NCI-H460 (cell line): Measurements from ENCODE around the gene TRAPPC3L. TPM values are rescaled to one million over a fixed set of nuclear protein-coding genes. Genes with fewer than 3 reads are reported as not detected.
A peak's percentile ranks its signal among the peaks of the same experiment; 100 is the strongest.

Experiments
- DNase-seq: peaks from one replicate; pipeline ENCODE4 v3.0.0-alpha.2; 2016; ENCODE audit warnings: low read depth; ENCODE audit errors: extremely low read depth
- total RNA-seq: library from RNA; depleted of rRNA; stranded (reverse); fragments of >200 nt; shearing (Covaris generic); gene quantifications from 2 replicates; pipeline ENCODE4 v1.2.3, GENCODE V29; 2014

Gene TRAPPC3L
- total RNA-seq, 1 experiment from 2014 or later: not detected

DNA sequence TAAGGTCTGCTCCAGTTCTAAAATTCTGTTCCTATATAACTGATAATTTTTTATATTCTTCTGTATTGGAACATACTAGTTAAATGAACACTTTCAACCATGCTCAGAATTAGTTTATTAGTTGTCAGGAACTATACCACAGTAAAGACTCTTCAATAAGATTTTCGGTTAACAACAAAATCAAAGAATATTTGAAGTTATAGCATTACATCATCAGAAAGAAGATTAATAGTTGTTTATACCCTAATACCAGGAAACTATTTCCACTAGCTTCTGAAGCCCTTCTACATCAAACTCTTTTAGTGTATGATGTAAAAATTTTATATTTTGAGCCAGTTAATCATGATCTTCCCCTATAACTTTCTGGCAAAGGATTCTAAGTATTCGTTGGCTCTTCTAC, 14.6 kb upstream of the TRAPPC3L start:
- no peak for DNase-seq

DNA sequence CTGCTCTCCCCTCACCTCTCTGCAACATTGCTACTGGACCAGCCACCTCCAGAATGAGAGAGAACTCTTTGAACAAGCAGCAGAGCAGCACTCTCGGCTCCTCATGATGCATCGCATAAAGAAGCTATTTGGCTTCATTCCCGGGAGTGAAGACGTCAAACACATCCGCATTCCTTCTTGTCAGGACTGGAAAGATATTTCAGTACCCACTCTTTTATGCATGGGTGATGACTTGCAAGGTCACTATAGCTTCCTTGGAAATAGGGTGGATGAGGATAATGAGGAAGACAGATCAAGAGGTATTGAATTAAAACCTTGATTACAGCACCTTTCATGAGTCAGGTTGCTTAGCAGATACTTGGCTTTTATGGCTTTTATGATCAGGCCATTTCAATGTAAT, 12.4 kb upstream of the TRAPPC3L start:
- peak; percentile 84 for DNase-seq

DNA sequence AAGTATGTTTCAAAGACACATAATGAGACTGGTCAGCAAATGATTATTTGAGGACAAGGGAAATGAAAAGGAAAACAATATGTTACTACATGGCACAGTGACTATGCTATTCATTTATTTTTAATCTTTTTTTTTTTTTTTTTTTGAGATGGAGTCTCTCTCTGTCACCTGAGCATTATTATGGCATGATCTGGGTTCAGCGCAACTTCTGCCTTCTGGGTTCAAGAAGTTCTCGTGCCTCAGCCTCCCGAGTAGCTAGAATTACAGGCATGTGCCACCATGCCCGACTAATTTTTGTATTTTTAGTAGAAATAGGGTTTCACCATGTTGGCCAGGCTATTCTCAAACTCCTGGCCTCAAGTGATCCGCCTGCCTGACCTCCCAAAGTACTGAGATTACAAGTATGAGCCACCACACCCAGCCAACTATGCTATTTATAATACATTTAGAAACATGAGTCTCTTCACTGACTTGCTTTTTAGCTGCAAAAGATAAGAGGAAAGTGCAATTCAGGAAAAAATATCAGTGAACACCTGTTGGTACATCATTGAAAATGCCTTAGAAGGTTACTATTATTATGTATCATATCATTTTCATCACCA, 11.4 kb upstream of the TRAPPC3L start:
- DNase-seq: no peak

DNA sequence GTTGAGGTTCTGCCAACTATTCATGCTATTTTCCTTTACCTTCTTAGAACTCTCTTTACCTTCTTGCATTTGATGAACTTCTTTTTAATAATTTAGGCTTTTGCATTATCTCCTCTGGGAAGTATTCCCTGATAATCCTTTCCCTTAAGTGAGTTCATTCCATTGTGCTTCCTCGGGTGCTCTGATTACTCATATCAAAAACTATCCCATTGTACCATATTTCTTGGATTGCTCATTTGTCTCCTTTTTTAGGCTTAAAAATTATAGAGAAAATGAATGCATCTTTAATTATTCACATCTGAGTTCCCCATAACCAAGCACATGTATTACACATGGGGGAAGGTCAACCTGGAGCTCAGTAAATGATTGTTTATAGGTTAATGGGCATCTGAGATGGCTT, 10.6 kb upstream of the TRAPPC3L start:
- DNase-seq: no peak

DNA sequence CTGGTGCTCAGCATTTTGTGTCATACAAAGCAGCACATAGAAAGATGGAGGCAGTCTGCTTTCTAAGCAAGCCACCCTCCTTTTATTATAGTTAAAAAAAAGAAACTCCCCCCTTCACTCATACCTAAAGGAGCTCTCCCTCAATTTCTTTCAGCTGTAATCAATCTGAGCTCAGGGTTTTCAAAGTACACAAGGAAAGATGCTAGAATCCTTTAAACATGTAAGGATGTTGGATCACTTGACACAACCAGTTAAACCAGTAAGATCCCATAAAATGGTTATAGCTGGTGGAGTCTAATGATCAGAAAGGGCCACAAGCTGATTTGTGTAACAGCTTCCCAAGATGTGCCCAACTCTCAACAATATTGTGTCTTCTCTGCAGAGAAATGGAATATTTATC, 8.0 kb upstream of the TRAPPC3L start, which contains the start of gene CALHM4:
Gene CALHM4, plus strand, starts transcription at position 301 of the 400 bp plus-strand sequence. Its CDS starts 43 bp downstream, at position 344.
- no peak for DNase-seq

DNA sequence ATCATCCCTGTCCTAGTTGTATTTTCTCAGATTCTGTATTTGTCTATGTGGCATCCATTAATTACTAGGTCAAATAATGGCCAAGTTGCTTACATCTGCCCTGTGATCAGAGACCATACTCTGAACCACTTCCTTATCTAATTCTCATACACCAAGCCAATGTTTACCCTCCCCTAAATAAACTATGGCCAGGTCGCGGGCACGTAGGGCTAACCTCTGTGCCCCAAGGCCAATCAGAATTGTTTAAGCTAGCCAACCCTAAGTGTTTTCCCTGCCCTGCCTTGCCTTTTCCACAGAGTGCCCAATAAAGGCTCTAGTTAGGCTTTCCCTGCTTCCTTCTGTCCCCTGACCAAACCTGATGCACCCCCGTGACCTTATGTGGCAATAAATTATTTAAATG, 5.3 kb upstream of the TRAPPC3L start:
- no peak for DNase-seq

DNA sequence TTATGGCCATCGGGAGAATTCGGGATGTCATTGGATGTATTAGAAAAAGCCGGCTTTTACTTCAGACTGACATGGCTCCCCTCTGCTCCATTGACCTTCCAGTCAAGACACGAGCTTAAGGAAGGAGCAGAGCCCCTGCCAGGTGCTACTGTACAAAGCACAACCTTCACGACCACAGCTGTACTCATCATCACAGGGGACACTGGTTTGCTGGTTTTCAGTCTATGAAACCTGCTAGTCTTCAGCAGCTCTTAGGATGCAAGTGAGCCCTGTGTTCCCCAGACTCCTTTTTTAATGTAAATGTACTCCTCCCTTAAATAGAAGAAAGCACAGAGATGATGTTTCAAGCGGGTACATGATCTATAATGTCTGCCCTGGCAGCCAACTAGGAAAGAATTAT, 1.9 kb upstream of the TRAPPC3L start:
- DNase-seq: no peak

DNA sequence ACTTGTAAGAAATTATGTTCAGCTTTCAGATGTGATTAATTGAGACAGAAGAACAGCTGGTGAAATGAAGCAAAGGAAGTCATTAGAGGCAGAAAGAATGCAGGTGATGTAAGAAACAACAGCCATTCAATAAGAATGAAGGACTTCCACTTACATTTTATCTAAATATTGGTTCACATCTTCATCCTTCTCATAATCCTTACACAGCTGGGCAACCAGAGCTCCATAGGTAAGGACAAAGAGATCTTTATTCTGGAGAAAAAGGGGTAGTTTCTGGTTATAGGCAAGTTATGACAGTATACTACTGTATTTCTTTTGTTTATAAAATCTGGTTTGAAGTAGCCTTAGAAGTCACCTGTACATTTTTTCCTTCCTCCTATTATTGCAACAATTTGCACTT, 2.3 kb downstream of the TRAPPC3L start:
- DNase-seq: no peak

DNA sequence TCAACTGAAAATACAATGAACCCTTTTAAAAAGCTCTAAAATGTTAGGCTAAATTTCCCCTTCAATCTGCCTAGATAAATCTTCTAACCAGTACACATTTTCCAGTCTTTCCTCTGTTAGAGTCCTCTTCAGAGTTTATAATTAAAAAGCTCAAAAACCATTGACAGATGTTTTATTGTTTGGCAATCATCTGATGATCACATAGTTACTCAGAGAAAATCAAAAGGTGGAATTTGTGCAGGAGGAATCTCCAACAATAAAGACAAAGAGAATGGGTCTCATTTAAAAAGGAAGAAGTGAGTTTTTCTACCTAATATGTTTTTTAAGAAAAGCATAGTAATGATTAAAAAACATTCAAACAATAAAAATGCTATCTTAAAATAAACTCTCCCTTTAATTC, 3.1 kb downstream of the TRAPPC3L start:
- no peak for DNase-seq

DNA sequence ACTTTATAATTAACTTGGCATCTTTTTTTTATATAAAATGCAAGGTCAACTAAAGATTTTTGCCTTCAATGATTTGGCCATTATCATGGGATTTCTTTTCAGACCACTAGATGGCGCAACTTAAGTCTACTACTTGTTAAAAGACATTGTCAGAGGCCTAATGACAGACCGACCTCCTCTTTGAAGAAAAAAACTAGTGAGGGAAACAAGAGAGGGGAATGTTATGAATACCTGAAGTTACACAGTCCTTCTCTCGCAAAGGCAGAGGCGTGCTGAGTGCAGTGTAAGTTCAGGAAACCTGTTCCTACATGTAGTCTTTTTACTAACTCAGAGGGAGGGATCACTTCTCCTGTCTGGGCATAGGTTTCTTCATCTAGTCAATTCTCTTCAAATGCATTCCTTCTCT, 9.3 kb downstream of the TRAPPC3L start:
- DNase-seq: peak; percentile 57

DNA sequence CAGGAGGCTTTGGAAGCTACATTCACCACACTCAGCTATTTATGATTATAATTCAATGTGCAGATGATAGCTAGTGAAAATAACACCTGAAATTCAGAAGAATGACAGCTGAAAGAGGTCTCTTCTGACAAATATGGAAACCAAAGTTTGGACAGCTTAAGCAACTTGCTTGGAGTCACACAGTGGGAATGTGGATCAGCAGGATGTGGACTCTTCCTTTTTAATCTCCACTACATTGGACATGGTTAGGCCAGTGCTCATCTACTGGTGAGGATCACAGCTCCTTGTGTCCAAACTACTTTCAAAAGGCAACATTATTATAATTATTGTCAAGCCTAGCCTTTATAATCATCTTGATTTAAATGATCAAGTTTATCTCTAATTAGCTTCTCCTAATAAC, 10.4 kb downstream of the TRAPPC3L start:
- DNase-seq: no peak

DNA sequence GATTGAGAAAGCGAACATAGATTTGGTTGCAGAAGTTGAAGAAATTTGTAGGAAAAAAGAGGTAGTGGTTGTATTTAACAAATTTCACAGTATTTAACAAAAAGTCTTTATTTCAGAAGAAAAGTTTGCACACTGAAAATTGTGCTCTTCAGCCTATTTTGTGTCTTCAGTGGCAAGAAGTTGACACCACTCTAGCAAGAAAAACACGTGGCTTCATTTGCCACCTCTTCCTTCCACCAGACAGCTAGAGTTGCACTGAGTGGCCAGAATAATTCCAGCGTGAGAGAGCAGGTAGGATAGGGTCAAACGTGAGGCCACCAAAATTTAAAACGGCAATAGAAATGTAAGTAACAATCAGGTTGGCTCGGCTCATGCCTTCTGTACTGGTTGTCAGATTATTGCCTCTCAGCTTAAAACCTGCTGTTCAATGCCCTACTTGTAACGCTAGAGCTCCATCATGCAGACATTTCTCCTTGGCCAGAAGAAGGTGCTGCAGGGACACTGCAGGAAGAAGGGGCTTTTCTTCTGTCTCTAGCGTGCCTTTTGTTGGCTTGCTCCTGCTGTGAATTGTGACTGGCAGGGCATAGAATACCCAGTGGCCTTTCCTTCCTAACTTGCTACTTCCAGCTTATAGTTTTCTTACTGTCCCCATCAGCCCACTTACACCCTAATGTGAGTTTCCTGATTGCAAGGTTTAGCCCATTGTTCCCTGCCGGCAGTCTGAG, 12.1 kb downstream of the TRAPPC3L start:
- no peak for DNase-seq

DNA sequence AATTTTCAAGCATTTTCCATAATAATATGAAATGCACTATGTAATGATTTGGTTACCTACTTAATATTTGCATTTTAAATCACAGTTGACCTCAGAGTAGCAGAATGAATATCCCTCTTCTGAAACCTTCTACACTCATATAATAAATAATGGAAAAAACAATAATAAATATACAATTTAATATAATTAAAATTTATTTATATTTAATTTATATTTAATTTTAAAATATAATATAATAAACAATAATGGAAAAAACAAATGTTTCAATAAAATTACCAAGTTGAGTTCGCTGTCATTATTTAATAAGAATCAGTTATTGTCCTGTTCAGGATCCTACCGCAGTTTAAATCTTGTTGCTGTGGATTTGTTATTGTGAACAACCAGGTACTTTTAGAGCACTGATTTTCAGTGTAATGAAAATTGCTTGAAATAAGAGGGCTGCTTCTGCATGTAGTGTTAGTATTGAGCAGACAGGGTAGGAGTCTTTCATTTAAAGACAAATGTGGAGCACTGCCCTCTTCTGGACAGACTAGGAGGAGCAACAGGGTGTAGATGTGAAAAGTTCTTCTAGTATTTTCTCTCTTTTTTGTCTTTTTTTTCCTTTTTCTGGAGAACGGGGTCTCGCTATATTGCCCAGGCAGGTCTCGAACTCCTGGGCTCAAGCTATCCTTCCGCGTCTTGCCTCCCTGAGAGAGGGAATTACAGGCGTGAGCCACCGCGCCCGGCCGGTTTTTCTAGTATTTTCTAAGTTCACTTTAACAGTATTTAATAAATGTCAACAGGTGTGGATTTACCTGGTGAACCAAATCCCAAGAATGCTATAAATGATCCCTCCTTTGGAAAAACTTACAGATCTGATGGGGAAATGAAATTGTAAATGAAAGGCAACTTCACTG, 13.6 kb downstream of the TRAPPC3L start:
- peak; percentile 44 for DNase-seq

DNA sequence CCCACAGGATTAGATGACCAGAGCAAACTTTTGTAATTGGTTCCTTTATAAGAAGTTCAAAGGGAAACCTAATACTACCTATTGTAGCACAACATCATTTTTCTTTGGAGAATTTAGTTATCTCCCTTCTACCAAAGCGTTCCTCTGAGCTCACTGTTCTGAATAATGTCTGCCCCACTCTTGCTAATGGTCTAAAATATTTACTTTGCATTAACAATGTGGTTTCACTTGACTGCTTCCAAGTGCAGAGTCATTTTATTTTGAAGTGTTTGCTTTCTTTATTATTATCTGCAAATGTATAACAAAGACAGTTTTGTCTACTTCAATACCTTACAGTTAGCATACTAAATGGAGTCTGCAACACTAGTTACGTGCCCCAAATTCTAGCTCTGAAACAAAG, 15.0 kb downstream of the TRAPPC3L start:
- DNase-seq: no peak

DNA sequence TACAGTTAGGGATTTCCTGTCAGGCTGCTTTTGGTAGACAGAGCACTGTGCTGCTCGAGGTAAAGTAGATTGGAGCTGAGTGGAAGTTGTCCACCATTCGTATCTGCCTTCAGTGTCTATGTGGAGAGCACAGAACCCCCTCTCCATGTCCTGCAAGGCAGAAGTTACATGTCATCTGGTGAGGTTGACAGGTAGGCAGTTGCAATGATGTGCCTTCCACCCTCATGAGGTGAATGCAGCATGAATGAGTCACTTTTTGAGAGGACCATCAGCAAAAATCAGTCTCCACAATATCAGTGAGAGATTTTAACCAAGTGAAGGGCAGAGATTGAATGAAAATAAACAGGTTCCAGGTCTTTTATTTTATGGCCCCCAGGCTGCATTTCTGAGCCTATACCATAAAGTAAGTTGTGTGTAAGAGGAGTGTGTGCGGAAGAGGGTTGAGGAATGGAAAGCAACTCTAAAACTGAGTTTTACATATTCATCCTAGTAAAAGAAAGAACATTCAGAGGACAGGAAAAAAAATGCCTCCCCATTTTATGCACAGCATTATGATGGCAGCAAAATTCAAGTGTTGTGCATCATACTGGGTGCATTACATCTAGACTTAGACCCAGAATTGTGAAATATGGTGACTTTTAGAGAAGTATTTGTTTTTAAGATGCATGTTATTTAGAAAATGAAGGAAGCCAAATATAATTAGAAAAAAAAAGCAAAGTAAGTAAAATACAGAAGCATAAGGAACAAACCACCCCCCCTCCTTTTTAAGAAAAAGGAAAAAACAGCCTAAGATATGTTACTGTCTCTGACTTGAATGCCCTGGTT, 15.8 kb downstream of the TRAPPC3L start:
- DNase-seq: no peak

DNA sequence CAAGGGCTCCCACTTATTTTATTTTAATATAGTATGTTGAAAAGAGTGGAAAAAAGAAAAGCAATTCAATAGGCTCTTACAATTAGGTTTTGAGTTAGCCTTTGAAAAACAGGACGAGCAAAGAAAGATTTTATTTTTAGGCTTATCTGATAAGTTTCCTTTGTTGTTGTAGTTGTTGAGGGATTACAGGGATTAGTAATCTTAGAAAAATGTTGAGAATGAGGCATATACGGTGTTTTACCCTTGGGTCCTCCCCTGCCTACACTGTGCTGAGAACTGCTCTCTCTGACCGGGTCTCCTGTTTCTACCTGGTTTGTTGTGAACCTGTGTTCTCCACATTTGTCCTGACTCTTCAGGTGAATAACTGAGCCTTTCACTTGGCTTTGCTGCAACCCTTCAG, 16.7 kb downstream of the TRAPPC3L start:
- no peak for DNase-seq

DNA sequence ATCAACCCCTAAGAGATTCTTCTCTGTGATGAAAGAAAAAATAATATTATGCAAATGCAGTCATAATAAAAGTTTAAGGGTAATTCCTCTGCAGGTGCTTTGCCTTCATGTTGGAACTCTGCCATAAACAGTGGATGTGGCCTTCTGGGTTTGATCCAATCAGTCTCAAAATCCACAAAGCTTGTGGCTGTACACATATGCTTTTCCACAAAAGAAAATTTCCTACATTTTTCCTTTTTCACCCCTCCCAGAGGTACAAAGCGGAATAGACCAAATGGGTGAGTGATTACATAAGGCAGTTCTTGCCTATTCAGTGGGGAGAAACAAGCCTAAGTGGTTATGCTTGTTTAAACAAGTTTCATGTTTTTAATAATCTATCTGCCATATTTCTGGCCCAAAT, 17.4 kb downstream of the TRAPPC3L start:
- no peak for DNase-seq

DNA sequence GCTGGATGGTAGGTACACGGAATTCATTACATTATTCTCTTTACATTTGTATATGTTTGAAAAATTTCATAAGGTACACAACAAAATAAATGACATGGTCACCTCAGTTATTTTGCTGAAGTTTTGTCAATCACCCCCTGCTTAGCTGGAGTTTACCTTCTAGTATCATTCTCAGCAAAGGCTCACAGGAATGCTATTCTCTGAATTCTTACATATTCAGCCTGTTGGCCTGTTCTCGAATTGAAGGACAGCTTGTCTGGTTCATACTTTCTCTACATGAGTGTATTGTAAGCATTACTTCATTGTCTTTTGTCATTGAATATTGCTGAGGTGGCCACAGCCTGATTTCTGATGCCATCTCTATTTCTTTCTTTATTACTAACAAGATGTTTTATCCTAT, 21.2 kb downstream of the TRAPPC3L start:
- DNase-seq: no peak

DNA sequence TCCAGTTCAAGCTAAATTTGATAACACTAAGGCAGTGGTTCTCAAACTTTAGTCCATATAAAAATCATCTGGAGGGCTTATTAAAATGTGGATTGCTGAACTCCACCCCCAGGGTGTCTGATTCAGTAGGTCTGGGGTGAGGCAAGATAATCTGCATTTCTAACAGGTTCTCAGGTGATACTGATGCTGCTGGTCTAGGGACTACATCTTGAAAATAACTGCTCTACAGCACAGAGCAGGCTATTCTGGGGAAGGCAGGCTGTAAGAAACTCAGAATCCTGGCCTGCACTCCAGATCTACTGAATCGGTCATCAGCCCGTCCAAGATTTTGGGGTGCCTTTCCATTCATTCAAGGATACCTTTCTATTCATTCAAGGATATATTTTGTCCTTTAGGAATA, 22.6 kb downstream of the TRAPPC3L start:
- no peak for DNase-seq

DNA sequence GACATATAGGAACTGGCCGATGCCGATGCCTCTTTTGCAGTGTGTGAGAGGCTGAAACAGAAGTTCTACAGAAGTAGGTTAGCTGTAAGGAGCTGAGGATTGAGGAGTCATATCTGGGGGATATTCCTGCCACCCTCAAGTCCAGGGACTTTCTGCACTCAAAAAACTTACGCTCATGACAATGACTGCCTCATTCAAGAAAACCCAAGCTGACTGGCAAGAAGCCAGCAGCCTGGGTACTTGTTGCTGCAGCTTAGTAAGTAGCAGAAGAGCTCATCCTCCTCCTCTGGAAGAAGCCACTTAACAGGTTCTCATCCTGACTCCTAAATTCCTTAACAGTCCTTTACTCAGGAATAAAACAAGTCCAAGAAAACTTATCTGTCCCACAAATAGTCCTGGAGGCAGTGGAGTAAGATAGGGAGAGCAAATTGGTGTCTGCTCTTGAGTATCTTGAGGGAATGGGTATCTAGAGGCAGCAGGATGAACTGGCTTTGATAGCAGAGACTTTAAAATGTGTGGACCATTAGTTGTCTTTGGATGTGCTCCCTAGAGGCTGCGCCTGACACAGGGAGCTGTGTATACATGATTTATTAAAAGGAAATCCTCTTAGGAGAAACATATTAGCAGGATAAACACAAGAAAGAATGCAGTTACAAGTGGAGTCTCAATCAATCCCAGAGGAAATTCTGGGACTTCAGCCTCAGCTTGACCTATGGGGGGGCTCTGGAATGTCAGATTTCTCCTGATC, 26.7 kb downstream of the TRAPPC3L start:
- DNase-seq: no peak
